Suprapubic skin (tissue), 4 donors: ENCODE data around the gene GTF2H4. TPM values are rescaled to one million over a fixed set of nuclear protein-coding genes. Genes with fewer than 3 reads are reported as not detected.

Experiments used
- DNase-seq, 2 donors: peaks; one replicate each; pipeline ENCODE4 v3.0.0-alpha.2; 2019; ENCODE audit warnings: low spot score in 2 of 2
- H3K27ac ChIP-seq: fragments of 200-600 bp; sonication (generic); one replicate; pipeline ENCODE4 v1.5.1; 2019
- H3K27me3 ChIP-seq: fragments of 200-600 bp; sonication (generic); one replicate; pipeline ENCODE4 v1.5.1; 2019
- H3K36me3 ChIP-seq: fragments of 200-600 bp; sonication (generic); one replicate; pipeline ENCODE4 v1.5.1; 2019
- H3K4me1 ChIP-seq: fragments of 200-600 bp; sonication (generic); one replicate; pipeline ENCODE4 v1.5.1; 2019
- H3K4me3 ChIP-seq: fragments of 200-600 bp; sonication (generic); one replicate; pipeline ENCODE4 v1.5.1; 2019; ENCODE audit warnings: mild to moderate bottlenecking
- H3K9me3 ChIP-seq: fragments of 200-600 bp; sonication (generic); one replicate; pipeline ENCODE4 v1.5.1; 2019
- EP300 ChIP-seq: sonication (generic); formaldehyde crosslinking; IDR thresholded peaks from one replicate; pipeline ENCODE4 v1.6.1; 2017; ENCODE audit warnings: antibody characterized with exemption
- POLR2A ChIP-seq, 2 donors: fragments of 450-650 bp; IDR thresholded peaks; one replicate each; pipeline ENCODE4 v1.6.1; 2017; ENCODE audit warnings: antibody characterized with exemption in 2 of 2, mild to moderate bottlenecking in 2 of 2, moderate library complexity in 2 of 2
- POLR2AphosphoS5 ChIP-seq, 3 donors: sonication (generic); formaldehyde crosslinking; IDR thresholded peaks; one replicate each; pipeline ENCODE4 v1.6.1; 2017; ENCODE audit warnings: antibody characterized with exemption in 3 of 3
- WGBS: methylation state at CpG from one replicate; pipeline ENCODE4 v1.1.5; 2018; 5-methylcytosine and 5-hydroxymethylcytosine counted together
- total RNA-seq, 4 donors: library from RNA; depleted of rRNA; stranded (reverse); fragments of >200 nt; gene quantifications; one replicate each; pipeline ENCODE4 v1.1.0, GENCODE V29; 2016
- TF ChIP-seq, protein P1 (sequence below), 2 donors: fragments of 200-600 bp in 1 of 2; fragments of 450-650 bp in 1 of 2; sonication (generic) in 1 of 2; IDR thresholded peaks; one replicate each; pipeline ENCODE4 v1.5.1; 2016 to 2019; ENCODE audit warnings: antibody characterized with exemption in 2 of 2, mild to moderate bottlenecking in 1 of 2, moderate library complexity in 1 of 2

The GTF2H4 gene
- total RNA-seq, 4 donors from 2014 or later, result 10.5 to 33.5 (median 11.3) TPM

DNA sequence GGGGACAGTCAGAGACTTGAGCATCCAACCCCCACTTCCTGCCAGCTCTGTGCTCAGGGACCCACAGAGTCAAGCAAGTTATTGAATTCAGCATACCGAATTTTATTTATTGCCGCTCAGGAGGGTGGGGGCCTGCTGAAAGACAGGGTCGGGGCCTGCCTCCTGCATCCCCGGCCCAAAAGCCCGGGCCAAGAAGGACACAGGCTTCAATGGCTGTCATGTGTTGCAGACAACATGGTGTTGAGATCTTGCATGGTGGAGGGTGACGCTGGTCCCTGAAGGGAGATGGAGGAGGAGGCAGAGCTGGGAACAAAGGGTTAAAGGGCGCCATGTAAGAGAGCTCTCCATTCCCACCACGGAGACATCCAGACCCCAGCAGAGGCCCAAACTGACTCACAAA, 23.3 kb downstream of the GTF2H4 start:
- no peak for DNase-seq
- no peaks in the 10 kb centered on the region for H3K27me3 ChIP-seq
- no peaks in the 10 kb centered on the region for H3K9me3 ChIP-seq
- peaks cover 7% of the 10 kb centered on the region for H3K36me3 ChIP-seq
- H3K27ac ChIP-seq, result no peak overlapping the region
- no peaks in the 10 kb centered on the region for H3K4me1 ChIP-seq
- TF ChIP-seq POLR2AphosphoS5 (IDR thresholded peaks at IDR 0.05) (no peak), EP300 (no peak), POLR2A (IDR thresholded peaks at IDR 0.05) (no peak)
- TF ChIP-seq, protein P1, sequence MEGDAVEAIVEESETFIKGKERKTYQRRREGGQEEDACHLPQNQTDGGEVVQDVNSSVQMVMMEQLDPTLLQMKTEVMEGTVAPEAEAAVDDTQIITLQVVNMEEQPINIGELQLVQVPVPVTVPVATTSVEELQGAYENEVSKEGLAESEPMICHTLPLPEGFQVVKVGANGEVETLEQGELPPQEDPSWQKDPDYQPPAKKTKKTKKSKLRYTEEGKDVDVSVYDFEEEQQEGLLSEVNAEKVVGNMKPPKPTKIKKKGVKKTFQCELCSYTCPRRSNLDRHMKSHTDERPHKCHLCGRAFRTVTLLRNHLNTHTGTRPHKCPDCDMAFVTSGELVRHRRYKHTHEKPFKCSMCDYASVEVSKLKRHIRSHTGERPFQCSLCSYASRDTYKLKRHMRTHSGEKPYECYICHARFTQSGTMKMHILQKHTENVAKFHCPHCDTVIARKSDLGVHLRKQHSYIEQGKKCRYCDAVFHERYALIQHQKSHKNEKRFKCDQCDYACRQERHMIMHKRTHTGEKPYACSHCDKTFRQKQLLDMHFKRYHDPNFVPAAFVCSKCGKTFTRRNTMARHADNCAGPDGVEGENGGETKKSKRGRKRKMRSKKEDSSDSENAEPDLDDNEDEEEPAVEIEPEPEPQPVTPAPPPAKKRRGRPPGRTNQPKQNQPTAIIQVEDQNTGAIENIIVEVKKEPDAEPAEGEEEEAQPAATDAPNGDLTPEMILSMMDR (IDR thresholded peaks at IDR 0.05), result no peak
- H3K4me3 ChIP-seq, result no peak overlapping the region
- WGBS, result 64% methylated on average over 8 of the region's 8 CpGs

DNA sequence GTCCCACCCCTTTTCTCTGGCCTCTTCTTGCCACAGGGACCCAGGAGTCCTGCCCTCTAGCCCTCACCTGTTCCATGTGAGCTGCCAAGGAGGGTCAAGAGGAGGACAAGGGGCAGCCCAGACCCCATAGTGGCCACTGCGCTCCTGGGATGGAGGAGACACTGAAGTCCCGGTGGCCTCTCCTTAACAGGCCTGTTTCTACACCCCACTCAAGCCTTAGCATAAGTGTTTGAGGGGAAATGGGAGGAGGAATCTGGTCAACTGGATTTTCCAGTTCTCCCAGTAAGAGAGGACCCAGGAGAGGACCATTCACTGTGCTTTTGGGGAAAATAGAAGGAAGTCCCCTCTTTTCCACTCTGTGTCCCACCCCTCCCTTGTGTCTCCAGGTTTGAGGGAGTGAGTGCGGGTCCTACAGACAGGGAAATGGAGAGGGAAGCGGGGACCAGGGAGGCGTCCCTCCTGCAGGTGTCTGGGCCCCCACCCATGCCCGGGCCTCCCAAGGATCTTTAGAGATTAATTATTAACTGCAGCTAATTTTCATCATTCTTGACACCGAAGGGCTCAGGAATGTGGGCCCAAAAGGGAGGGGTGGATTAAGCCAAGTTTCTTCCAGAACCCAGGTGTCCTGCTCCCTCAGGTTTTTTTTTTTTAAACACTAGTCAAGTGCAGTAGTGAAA, 24.1 kb downstream of the GTF2H4 start, which contains the start of gene SFTA2:
Gene SFTA2 (minus strand): TSS at position 202 of the 677 bp plus-strand sequence. CDS start 74 bp downstream, at position 128.
- no peak within 1 kb of the TSS for H3K4me3 ChIP-seq
- H3K27ac ChIP-seq, result no peak within 1 kb of the TSS

DNA sequence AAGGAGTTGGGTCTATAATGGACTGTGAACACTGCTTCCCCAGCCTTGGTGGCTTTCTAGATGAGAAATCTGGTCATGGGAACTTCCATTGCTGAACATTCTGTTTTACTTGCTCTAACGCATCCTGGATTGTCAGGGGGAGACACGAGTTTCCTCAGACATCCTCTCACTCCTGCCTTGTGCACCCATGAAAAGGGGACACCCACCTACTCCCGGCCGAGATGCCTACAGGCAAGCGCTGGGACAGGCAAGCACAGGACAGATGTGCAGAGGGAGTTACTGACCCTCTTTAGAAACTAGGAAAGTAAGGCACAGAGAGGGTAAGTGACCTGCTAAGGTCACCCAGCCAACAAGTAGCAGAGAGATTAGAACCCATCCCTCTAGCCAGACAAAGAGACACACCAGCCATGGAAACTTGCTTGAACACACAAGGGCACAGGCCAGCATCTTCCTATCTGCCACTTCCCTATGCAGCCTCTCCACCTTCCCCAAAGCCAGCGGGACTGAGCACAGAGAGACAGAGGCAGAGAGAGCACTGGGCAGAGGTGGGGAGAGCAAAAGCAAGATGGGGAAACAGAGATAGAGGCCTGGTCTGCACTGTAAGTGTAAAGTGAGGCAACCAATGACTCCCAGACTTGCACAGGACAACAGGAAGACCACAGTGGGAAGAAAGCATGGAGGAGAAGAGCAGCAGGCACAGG, 24.8 kb downstream of the GTF2H4 start:
- no peak overlapping the region for H3K4me3 ChIP-seq
- no peak overlapping the region for H3K27ac ChIP-seq
- H3K27me3 ChIP-seq, result no peaks in the 10 kb centered on the region
- H3K9me3 ChIP-seq, result no peaks in the 10 kb centered on the region
- H3K4me1 ChIP-seq, result no peaks in the 10 kb centered on the region
- TF ChIP-seq, protein P1 (IDR thresholded peaks at IDR 0.05), result no peak
- TF ChIP-seq POLR2AphosphoS5 (IDR thresholded peaks at IDR 0.05), result no peak
- TF ChIP-seq EP300, result no peak
- TF ChIP-seq POLR2A (IDR thresholded peaks at IDR 0.05), result no peak
- H3K36me3 ChIP-seq, result no peaks in the 10 kb centered on the region
- DNase-seq, result no peak
- 81% methylated on average over 6 of the region's 6 CpGs for WGBS

More for the DNA sequence above, 24.1 kb downstream of the GTF2H4 start, which contains the start of gene SFTA2:
- 84% methylated on average over 7 of the region's 7 CpGs for WGBS
- Histone ChIP-seq H3K36me3 (no peaks in the 10 kb centered on the region), H3K9me3 (no peaks in the 10 kb centered on the region), H3K27me3 (no peaks in the 10 kb centered on the region), H3K4me1 (no peaks in the 10 kb centered on the region)
- TF ChIP-seq EP300 (no peak), POLR2A (IDR thresholded peaks at IDR 0.05) (no peak), POLR2AphosphoS5 (IDR thresholded peaks at IDR 0.05) (no peak)
- TF ChIP-seq, protein P1 (IDR thresholded peaks at IDR 0.05), result no peak
- no peak for DNase-seq

DNA sequence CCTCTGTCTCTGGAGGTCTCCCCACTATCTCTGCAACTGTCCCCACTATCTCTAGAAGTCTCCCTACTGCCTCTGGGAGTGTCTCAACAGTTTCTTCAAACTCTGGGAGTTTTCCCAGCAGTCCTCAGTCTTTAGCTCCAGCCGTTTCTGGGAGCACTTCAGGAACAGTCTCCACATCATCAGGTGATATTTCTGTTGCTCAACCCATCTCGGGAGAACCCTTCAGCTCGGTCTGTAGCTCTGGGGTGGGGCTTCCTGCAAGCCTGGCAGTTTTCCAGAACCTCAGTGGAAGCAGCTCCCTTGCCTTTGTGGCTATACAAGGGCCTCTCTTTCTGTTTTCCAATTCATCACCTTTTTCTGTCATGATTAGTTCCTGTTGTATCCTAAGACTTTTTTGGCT, 27.0 kb downstream of the GTF2H4 start:
- H3K27ac ChIP-seq, result no peak overlapping the region
- 14% methylated on average over 3 of the region's 3 CpGs for WGBS
- TF ChIP-seq, protein P1 (IDR thresholded peaks at IDR 0.05), result no peak
- TF ChIP-seq POLR2A (IDR thresholded peaks at IDR 0.05) (no peak), POLR2AphosphoS5 (IDR thresholded peaks at IDR 0.05) (no peak), EP300 (no peak)
- DNase-seq, result no peak
- no peak overlapping the region for H3K4me3 ChIP-seq
- H3K36me3 ChIP-seq, result no peaks in the 10 kb centered on the region
- H3K4me1 ChIP-seq, result no peaks in the 10 kb centered on the region
- no peaks in the 10 kb centered on the region for H3K9me3 ChIP-seq
- no peaks in the 10 kb centered on the region for H3K27me3 ChIP-seq

DNA sequence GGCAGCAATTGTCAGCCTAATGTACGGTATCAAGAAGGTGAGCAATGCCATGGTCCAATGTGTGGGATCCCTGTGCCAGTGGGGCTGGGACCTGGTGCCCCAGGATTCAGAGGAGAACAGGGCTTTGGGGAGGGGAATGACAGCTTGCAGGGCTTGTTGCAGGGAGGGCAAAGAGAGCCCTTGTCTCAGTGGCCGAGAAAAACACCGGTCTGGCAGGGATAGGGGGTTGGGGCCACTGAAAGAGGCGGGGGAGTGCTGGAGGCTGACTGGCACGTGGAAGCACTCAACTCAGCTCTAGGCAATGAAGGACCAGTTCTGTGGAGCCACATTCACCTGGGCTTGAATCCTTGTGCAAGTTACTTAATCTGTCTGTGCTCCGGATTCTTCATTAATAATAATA, 29.3 kb downstream of the GTF2H4 start:
- H3K4me3 ChIP-seq, result no peak overlapping the region
- 81% methylated on average over 6 of the region's 6 CpGs for WGBS
- H3K27me3 ChIP-seq, result no peaks in the 10 kb centered on the region
- H3K9me3 ChIP-seq, result no peaks in the 10 kb centered on the region
- H3K4me1 ChIP-seq, result peaks cover 1% of the 10 kb centered on the region
- TF ChIP-seq POLR2A (IDR thresholded peaks at IDR 0.05), result no peak
- no peak for TF ChIP-seq EP300
- TF ChIP-seq POLR2AphosphoS5 (IDR thresholded peaks at IDR 0.05), result no peak
- TF ChIP-seq, protein P1 (IDR thresholded peaks at IDR 0.05), result no peak
- no peaks in the 10 kb centered on the region for H3K36me3 ChIP-seq
- H3K27ac ChIP-seq, result no peak overlapping the region
- no peak for DNase-seq
